Measurements from ENCODE around the gene CXorf65.

- no peak for TF ChIP-seq ELF4 (IDR thresholded peaks at IDR 0.05)
- no peak for TF ChIP-seq CTBP1 (IDR thresholded peaks at IDR 0.05; ENCODE audit: borderline replicate concordance)
- no peak for TF ChIP-seq SUZ12 (IDR thresholded peaks at IDR 0.05)
- TF ChIP-seq FOXM1 (IDR thresholded peaks at IDR 0.05; ENCODE audit: borderline replicate concordance), result no peak
- no peak for TF ChIP-seq FOXK2 (IDR thresholded peaks at IDR 0.05)
- TF ChIP-seq BHLHE40 (IDR thresholded peaks at IDR 0.05; ENCODE audit: borderline replicate concordance), result no peak
- no peak for TF ChIP-seq ZNF384 (IDR thresholded peaks at IDR 0.05)
- no peak for TF ChIP-seq ARNT (IDR thresholded peaks at IDR 0.05)
- TF ChIP-seq NFRKB (IDR thresholded peaks at IDR 0.05), result no peak
- no peak for TF ChIP-seq SP1 (IDR thresholded peaks at IDR 0.05)
Observed at GRCh38 chrX:71103110-71103983, 3.2 kb downstream of the CXorf65 start.
